Esophagus squamous epithelium (tissue), 4 donors: ENCODE data around the gene CD248.

Experiments
- CTCF ChIP-seq, 6 experiments: fragments of 450-650 bp in 4 of 6; fragments of 200-600 bp in 2 of 6; sonication (generic) in 2 of 6; IDR thresholded peaks; one replicate each; pipeline ENCODE4 v1.5.1; 2016 to 2019; ENCODE audit warnings: antibody characterized with exemption in 6 of 6, mild to moderate bottlenecking in 4 of 6, moderate library complexity in 4 of 6
- POLR2A ChIP-seq, 4 donors: fragments of 450-650 bp; IDR thresholded peaks; one replicate each; pipeline ENCODE4 v1.6.1; 2017; ENCODE audit warnings: antibody characterized with exemption in 4 of 4, mild to moderate bottlenecking in 4 of 4, moderate library complexity in 3 of 4

- TF ChIP-seq CTCF (IDR thresholded peaks at IDR 0.05): no peak
- TF ChIP-seq POLR2A (IDR thresholded peaks at IDR 0.05): no peak
These were observed 30.1 kb downstream of the CD248 start for GRCh38 chr11:66286699-66287098.
